ENCODE data around the gene RIMBP2.

Gene RIMBP2

DNA sequence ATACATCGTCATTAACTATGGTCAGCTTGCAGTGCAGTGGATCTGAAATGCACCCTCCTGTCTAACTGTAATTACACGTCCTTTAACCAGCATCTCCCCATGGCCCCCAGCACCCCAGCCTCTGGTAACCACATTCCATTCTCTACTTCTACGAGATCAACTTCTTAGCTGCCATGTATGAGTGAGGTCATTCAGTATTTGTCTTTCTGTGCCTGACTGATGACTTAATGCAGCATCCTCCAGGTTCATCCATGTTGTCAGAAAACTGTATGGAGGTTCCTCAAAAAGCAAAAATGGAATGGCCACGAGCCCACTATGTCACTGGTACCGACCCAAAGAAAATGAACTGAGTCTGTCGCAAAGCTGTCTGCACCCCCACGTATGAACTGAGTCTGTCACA lies 107.3 kb downstream of the RIMBP2 start:
- Histone ChIP-seq H3K9ac (ENCODE audit: low read length) (no peak overlapping the region), H3K9me3 (ENCODE audit: control insufficient read depth, low read length) (no peaks in the 10 kb centered on the region)

DNA sequence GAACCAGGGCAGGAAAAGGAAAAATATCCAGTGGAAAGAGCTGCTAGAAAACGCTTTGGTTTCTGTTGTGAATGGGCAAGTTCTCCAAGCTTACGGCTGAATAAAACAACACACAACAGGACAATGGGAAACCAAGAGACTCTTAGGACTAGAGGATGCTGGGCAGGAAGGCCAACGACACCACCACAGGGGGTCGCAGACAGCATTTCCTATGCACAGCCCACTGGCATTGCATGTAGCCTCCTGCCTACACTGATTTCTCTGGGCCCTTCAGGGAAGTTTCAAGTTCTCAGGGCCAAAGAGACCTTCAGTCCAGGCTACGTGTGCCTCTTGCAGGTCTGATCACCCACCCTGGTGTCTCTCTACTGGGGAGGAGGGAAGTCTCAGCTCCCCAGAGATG lies 108.0 kb downstream of the RIMBP2 start:
- H3K27me3 ChIP-seq (ENCODE audit: control insufficient read depth, insufficient read depth, low read length) = no peaks in the 10 kb centered on the region
- H3K9ac ChIP-seq (ENCODE audit: low read length) = no peak overlapping the region
- no peaks in the 10 kb centered on the region for H3K9me3 ChIP-seq (ENCODE audit: control insufficient read depth, low read length)
- H3K4me3 ChIP-seq (ENCODE audit: low read length) = no peak overlapping the region
- no peaks in the 10 kb centered on the region for H3K36me3 ChIP-seq (ENCODE audit: control insufficient read depth, insufficient read depth, low read length)
- no peaks in the 10 kb centered on the region for H3K4me1 ChIP-seq (ENCODE audit: control insufficient read depth, insufficient read depth, low read length)

More for the DNA sequence above, 107.3 kb downstream of the RIMBP2 start:
- Histone ChIP-seq H3K36me3 (ENCODE audit: control insufficient read depth, insufficient read depth, low read length) (no peaks in the 10 kb centered on the region), H3K4me3 (ENCODE audit: low read length) (no peak overlapping the region), H3K4me1 (ENCODE audit: control insufficient read depth, insufficient read depth, low read length) (no peaks in the 10 kb centered on the region), H3K27me3 (ENCODE audit: control insufficient read depth, insufficient read depth, low read length) (no peaks in the 10 kb centered on the region)

DNA sequence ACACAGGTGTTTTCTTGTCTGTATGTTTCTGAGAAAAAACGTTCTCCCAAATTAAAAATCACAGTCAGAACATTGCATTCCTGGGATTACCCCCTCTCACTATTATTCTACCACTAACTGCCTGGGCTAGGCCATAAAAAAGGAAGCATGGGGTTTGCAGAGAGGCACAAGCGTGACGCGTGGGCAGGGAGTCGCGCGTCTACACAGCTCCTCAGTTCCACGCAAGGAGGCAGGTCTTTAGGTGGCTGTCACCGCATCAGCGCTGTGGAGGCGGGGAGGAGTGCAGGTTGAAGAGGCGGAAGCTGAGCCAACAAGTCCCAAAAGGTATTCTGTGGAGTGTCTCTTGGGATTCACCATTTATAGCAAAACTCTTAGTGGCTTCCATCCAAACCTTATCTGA lies 109.9 kb downstream of the RIMBP2 start:
- Histone ChIP-seq H3K4me1 (ENCODE audit: control insufficient read depth, insufficient read depth, low read length) (no peaks in the 10 kb centered on the region), H3K27me3 (ENCODE audit: control insufficient read depth, insufficient read depth, low read length) (no peaks in the 10 kb centered on the region), H3K4me3 (ENCODE audit: low read length) (no peak overlapping the region), H3K9me3 (ENCODE audit: control insufficient read depth, low read length) (no peaks in the 10 kb centered on the region), H3K36me3 (ENCODE audit: control insufficient read depth, insufficient read depth, low read length) (no peaks in the 10 kb centered on the region), H3K9ac (ENCODE audit: low read length) (no peak overlapping the region)

DNA sequence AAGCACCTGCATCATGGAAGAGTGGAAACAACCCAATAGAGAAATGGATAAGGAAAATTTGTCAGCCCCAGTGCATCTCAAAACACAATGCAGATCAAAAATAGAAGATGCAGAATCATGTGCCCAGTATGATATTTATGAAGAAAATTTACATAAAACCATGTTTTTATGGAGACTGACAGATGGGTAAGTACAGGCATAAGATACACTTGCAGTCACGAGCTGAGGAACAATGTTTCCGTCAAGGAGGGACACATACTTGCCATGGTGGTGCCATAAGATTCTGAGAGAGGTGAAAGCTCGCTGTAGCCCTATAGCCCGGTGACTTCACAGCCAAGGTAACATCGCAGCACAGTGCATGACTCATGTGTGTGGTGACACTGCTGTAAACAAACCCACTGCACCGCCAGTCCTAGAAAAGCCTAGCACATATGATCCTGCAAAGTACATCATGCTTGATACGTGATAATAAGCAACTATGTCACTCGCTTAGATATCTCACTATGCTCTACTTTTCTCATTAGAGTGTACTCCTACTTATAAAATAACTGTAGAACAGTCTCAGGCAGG lies 112.6 kb downstream of the RIMBP2 start:
- Histone ChIP-seq H3K9me3 (ENCODE audit: control insufficient read depth, low read length) (no peaks in the 10 kb centered on the region), H3K36me3 (ENCODE audit: control insufficient read depth, insufficient read depth, low read length) (no peaks in the 10 kb centered on the region), H3K9ac (ENCODE audit: low read length) (no peak overlapping the region), H3K4me3 (ENCODE audit: low read length) (no peak overlapping the region), H3K4me1 (ENCODE audit: control insufficient read depth, insufficient read depth, low read length) (no peaks in the 10 kb centered on the region), H3K27me3 (ENCODE audit: control insufficient read depth, insufficient read depth, low read length) (no peaks in the 10 kb centered on the region)

DNA sequence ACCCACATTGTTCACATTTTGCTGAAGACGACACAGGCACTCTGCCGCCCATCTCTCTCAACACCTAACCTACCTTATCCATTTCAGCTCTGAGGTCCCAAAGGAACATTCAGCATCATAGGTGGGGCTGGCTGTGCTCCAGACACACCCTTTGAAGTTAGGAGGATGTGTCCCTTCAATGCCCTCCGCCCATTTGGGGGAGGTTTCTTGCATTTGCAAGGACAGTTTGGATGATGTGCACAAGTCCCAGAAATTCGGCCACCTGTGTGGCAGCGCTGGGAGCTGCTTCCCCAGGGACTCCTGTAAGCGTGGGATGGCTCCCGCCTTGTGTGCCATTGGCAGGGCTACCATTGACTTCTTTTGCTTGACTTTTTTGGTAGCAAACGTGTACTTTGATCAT lies 113.8 kb downstream of the RIMBP2 start:
- no peak overlapping the region for H3K9ac ChIP-seq (ENCODE audit: low read length)
- H3K4me1 ChIP-seq (ENCODE audit: control insufficient read depth, insufficient read depth, low read length) = no peaks in the 10 kb centered on the region
- no peaks in the 10 kb centered on the region for H3K9me3 ChIP-seq (ENCODE audit: control insufficient read depth, low read length)
- no peaks in the 10 kb centered on the region for H3K27me3 ChIP-seq (ENCODE audit: control insufficient read depth, insufficient read depth, low read length)
- H3K4me3 ChIP-seq (ENCODE audit: low read length) = no peak overlapping the region
- no peaks in the 10 kb centered on the region for H3K36me3 ChIP-seq (ENCODE audit: control insufficient read depth, insufficient read depth, low read length)

DNA sequence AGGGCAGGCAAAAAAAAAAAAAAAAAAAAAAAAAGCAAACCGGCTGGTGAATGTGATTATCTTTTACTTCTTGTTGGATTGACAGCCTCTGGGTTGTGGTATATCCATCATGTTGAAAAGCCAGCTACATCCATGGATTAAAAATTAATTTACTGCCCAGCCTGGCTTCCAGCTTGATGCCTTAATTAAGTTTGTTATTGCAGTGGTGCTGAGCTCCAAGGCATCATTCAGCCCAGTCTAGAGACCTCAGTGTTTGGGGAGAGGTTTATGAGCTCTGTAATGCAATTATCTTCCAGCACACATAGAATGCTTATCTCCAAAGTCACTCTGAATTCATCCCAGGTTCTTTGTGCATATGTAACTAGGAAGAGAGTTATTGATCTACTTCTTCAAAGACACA lies 114.8 kb downstream of the RIMBP2 start:
- H3K9ac ChIP-seq (ENCODE audit: low read length) = no peak overlapping the region
- no peaks in the 10 kb centered on the region for H3K27me3 ChIP-seq (ENCODE audit: control insufficient read depth, insufficient read depth, low read length)
- no peaks in the 10 kb centered on the region for H3K4me1 ChIP-seq (ENCODE audit: control insufficient read depth, insufficient read depth, low read length)
- no peaks in the 10 kb centered on the region for H3K36me3 ChIP-seq (ENCODE audit: control insufficient read depth, insufficient read depth, low read length)
- H3K4me3 ChIP-seq (ENCODE audit: low read length) = no peak overlapping the region
- H3K9me3 ChIP-seq (ENCODE audit: control insufficient read depth, low read length) = no peaks in the 10 kb centered on the region

DNA sequence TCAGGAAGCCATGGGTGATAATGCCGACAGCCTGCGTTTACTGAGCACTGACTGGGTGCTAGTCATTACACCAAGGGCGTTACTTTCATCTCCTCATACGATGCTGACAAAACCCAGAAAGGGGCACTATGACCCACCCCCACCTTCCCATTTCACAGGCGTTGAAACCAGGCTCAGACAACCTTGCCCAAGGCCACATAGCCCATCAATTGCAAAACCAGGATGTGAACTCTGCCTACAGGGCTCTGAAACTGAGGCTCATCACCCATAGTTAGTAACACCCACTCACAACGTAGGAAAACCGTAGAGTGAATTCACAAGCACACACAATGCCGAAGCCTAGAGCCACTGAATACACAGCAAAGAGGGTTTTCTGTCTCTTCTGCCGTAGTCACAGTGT lies 119.9 kb downstream of the RIMBP2 start:
- Histone ChIP-seq H3K4me3 (ENCODE audit: low read length) (no peak overlapping the region), H3K4me1 (ENCODE audit: control insufficient read depth, insufficient read depth, low read length) (no peaks in the 10 kb centered on the region), H3K9me3 (ENCODE audit: control insufficient read depth, low read length) (no peaks in the 10 kb centered on the region), H3K27me3 (ENCODE audit: control insufficient read depth, insufficient read depth, low read length) (no peaks in the 10 kb centered on the region), H3K36me3 (ENCODE audit: control insufficient read depth, insufficient read depth, low read length) (no peaks in the 10 kb centered on the region), H3K9ac (ENCODE audit: low read length) (no peak overlapping the region)

DNA sequence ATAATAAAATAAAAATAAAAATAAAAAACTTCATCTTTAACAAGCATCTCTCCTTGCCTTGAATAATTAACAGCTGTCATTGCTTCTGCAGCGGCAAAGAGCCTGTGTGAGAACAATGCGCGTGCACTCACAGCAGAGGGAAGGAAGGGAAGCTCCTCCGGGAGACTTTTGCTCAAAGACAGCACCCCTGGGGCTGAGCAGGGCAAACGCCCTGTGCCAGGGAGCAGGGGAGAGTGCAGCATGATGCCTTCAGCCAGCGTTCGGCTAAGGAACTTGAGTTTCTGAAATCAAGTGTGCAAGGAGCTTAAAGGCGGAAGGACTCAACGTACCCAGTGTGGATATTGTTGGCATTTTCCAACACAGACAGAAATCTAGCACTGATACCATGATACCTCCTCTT lies 120.5 kb downstream of the RIMBP2 start:
- no peak overlapping the region for H3K9ac ChIP-seq (ENCODE audit: low read length)
- H3K4me3 ChIP-seq (ENCODE audit: low read length) = no peak overlapping the region
- H3K27me3 ChIP-seq (ENCODE audit: control insufficient read depth, insufficient read depth, low read length) = no peaks in the 10 kb centered on the region
- H3K36me3 ChIP-seq (ENCODE audit: control insufficient read depth, insufficient read depth, low read length) = no peaks in the 10 kb centered on the region
- no peaks in the 10 kb centered on the region for H3K9me3 ChIP-seq (ENCODE audit: control insufficient read depth, low read length)
- H3K4me1 ChIP-seq (ENCODE audit: control insufficient read depth, insufficient read depth, low read length) = no peaks in the 10 kb centered on the region

DNA sequence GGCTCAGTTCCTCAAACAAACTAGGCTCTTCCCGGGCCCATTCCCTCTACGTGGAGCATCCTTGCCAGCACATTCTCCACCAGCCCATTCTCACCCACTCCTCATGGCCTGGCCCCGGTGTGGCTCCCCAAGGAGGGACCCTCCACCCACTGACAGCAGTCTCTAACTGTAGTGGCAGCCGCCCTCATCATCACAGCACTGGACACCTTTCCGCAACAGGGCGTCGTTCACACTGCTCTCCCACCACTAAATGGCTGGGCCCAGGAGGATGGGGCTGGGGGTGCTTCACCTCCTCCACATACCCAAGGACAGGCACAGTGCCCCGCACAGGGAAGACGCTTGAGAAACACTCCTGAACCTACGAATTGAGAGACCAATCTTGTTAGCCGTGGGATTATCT lies 123.0 kb downstream of the RIMBP2 start:
- H3K9ac ChIP-seq (ENCODE audit: low read length) = no peak overlapping the region
- no peak overlapping the region for H3K4me3 ChIP-seq (ENCODE audit: low read length)
- H3K36me3 ChIP-seq (ENCODE audit: control insufficient read depth, insufficient read depth, low read length) = no peaks in the 10 kb centered on the region
- H3K4me1 ChIP-seq (ENCODE audit: control insufficient read depth, insufficient read depth, low read length) = no peaks in the 10 kb centered on the region
- no peaks in the 10 kb centered on the region for H3K9me3 ChIP-seq (ENCODE audit: control insufficient read depth, low read length)
- H3K27me3 ChIP-seq (ENCODE audit: control insufficient read depth, insufficient read depth, low read length) = no peaks in the 10 kb centered on the region

DNA sequence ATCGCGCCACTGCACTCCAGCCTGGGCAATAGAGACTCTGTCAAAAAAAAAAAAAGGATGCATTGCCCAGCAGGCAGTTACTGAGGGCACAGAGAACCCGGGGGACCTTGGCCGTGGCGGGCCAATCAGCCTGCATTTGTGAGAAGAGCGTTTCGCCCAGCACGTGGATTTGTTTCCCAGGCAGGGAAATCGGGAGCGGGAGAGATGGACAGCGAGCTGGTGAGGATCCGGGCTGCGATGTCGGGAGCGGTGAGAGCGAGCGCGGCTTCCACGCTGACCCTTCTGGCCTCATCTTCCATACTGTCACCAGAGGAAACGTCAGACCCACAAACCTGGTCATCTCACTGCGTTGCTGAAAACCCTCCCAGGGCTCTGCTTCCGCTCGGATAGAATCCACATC lies 123.5 kb downstream of the RIMBP2 start:
- H3K4me1 ChIP-seq (ENCODE audit: control insufficient read depth, insufficient read depth, low read length) = no peaks in the 10 kb centered on the region
- H3K9me3 ChIP-seq (ENCODE audit: control insufficient read depth, low read length) = no peaks in the 10 kb centered on the region
- no peak overlapping the region for H3K9ac ChIP-seq (ENCODE audit: low read length)
- no peaks in the 10 kb centered on the region for H3K27me3 ChIP-seq (ENCODE audit: control insufficient read depth, insufficient read depth, low read length)
- no peaks in the 10 kb centered on the region for H3K36me3 ChIP-seq (ENCODE audit: control insufficient read depth, insufficient read depth, low read length)
- no peak overlapping the region for H3K4me3 ChIP-seq (ENCODE audit: low read length)

DNA sequence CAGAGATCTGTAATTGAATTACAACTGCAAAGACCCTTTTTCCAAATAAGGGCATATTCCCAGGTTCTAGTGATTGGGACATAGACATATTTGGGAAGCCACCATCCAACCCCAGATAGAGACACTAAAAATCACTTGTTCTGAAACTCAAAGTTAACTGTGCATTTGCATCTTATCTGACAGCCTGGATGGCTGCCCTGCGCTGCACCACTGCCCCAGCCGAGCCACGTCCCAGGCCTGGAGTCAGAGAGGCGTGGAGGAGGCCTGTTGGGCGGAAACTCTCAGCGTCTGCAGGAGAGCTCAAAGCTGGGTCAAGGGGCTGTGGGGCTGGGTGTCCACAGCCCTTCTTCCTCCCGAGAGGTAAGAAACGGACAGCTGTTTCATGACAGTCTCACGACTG lies 124.4 kb downstream of the RIMBP2 start:
- Histone ChIP-seq H3K27me3 (ENCODE audit: control insufficient read depth, insufficient read depth, low read length) (no peaks in the 10 kb centered on the region), H3K9ac (ENCODE audit: low read length) (no peak overlapping the region), H3K36me3 (ENCODE audit: control insufficient read depth, insufficient read depth, low read length) (no peaks in the 10 kb centered on the region), H3K4me1 (ENCODE audit: control insufficient read depth, insufficient read depth, low read length) (no peaks in the 10 kb centered on the region), H3K9me3 (ENCODE audit: control insufficient read depth, low read length) (no peaks in the 10 kb centered on the region), H3K4me3 (ENCODE audit: low read length) (no peak overlapping the region)

DNA sequence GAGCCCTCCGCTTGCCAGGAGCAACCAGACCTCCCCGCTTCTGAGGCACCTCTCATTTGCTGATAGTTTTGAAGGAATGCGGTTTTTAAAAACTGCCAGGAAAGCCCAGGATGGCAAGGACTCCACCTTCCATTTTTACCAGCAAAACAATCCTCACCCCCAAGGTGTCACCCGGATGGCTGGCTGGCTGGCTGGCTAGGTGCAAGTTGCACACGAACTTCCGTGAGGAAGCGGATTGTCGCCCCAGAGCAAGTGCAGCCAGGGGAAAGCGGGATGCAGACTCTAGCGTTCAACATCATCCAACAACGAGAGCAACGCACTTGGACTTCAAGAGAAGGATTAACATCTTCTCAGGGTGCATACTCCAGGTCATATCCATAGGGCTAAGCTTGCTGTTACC lies 125.4 kb downstream of the RIMBP2 start:
- no peaks in the 10 kb centered on the region for H3K36me3 ChIP-seq (ENCODE audit: control insufficient read depth, insufficient read depth, low read length)

More for the DNA sequence above, 125.4 kb downstream of the RIMBP2 start:
- H3K9me3 ChIP-seq (ENCODE audit: control insufficient read depth, low read length) = no peaks in the 10 kb centered on the region
- no peaks in the 10 kb centered on the region for H3K27me3 ChIP-seq (ENCODE audit: control insufficient read depth, insufficient read depth, low read length)
- H3K4me1 ChIP-seq (ENCODE audit: control insufficient read depth, insufficient read depth, low read length) = no peaks in the 10 kb centered on the region
- no peak overlapping the region for H3K4me3 ChIP-seq (ENCODE audit: low read length)
- H3K9ac ChIP-seq (ENCODE audit: low read length) = no peak overlapping the region

Measured in mucosa of stomach (tissue), 1 donor.